ENCODE measurements around the gene AKR1C1. TPM values are rescaled to one million over a fixed set of nuclear protein-coding genes. Genes with fewer than 3 reads are reported as not detected.
"Not testable (repeated sequence)": the region's sequence is repeated elsewhere in the genome, so short reads cannot be mapped to it uniquely, and the experiment has no call there.

The AKR1C1 gene
- total RNA-seq, 1 donor from 2014 or later = 3.7 TPM

GRCh38 chr10:5023177-5023805, 60.1 kb downstream of the AKR1C1 start:
- Mint-ChIP-seq H3K4me1 (no peaks in the 10 kb centered on the region), H3K36me3 (ENCODE audit: low read depth) (peaks cover 7% of the 10 kb centered on the region), H3K27me3 (ENCODE audit: low read depth) (no peaks in the 10 kb centered on the region), H3K27ac (ENCODE audit: unreplicated experiment) (no peak overlapping the region), H3K9me3 (peaks cover 15% of the 10 kb centered on the region), H3K4me3 (no peak overlapping the region)
- DNase-seq (ENCODE audit: low read depth, low spot score) = no peak
- TF ChIP-seq, protein P1, sequence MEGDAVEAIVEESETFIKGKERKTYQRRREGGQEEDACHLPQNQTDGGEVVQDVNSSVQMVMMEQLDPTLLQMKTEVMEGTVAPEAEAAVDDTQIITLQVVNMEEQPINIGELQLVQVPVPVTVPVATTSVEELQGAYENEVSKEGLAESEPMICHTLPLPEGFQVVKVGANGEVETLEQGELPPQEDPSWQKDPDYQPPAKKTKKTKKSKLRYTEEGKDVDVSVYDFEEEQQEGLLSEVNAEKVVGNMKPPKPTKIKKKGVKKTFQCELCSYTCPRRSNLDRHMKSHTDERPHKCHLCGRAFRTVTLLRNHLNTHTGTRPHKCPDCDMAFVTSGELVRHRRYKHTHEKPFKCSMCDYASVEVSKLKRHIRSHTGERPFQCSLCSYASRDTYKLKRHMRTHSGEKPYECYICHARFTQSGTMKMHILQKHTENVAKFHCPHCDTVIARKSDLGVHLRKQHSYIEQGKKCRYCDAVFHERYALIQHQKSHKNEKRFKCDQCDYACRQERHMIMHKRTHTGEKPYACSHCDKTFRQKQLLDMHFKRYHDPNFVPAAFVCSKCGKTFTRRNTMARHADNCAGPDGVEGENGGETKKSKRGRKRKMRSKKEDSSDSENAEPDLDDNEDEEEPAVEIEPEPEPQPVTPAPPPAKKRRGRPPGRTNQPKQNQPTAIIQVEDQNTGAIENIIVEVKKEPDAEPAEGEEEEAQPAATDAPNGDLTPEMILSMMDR (conservative IDR thresholded peaks at IDR 0.05) = no peak

GRCh38 chr10:5025461-5025881, 62.3 kb downstream of the AKR1C1 start:
- DNase-seq (ENCODE audit: low read depth, low spot score); H3K27ac Mint-ChIP-seq (ENCODE audit: unreplicated experiment); H3K36me3 Mint-ChIP-seq (ENCODE audit: low read depth); H3K27me3 Mint-ChIP-seq (ENCODE audit: low read depth); H3K4me1 Mint-ChIP-seq; H3K4me3 Mint-ChIP-seq: not testable (repeated sequence)
- H3K9me3 Mint-ChIP-seq = peaks cover 25% of the 10 kb centered on the region

DNA sequence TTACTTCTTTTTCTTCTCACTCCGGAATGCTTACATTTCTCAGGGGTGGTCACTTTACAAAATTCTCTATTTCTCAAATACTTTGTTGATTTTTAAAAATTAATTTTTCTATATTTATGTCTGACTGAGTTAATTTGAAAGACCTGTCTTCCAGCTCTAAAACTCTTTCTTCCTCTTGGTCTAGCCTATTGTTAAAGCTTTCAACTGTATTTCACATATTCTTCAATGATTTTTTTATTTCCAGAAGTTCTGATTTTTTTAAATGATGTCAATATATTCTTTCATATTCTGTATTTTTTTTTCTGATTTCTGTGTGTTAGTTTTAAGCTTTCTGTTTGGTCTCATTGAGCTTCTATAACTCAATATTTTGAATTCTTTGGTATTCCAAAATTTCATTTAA, 67.8 kb downstream of the AKR1C1 start:
- TF ChIP-seq, protein P1 (conservative IDR thresholded peaks at IDR 0.05) = no peak
- Mint-ChIP-seq H3K4me3 (no peak overlapping the region), H3K27me3 (ENCODE audit: low read depth) (no peaks in the 10 kb centered on the region), H3K27ac (ENCODE audit: unreplicated experiment) (no peak overlapping the region), H3K9me3 (peaks cover 34% of the 10 kb centered on the region), H3K4me1 (no peaks in the 10 kb centered on the region), H3K36me3 (ENCODE audit: low read depth) (peaks cover 13% of the 10 kb centered on the region)
- no peak for DNase-seq (ENCODE audit: low read depth, low spot score)

DNA sequence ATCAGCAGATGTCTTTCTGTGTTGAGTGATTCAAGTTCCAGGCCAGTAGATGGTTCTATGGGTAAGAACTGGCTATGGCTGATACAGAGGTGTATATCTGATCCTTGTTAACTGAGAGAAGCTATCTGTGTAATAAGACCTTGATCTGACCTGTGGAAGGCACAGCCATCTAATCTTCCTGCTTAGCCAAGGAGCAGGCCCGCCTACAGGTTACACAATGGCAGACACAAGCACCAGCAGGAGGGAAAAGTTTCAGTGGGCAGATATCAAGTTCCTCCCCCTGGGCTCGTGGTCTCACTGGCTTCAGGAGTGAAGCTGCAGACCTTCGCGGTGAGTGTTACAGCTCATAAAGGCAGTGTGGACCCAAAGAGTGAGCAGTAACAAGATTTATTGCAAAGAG, 68.4 kb downstream of the AKR1C1 start:
- H3K27me3 Mint-ChIP-seq (ENCODE audit: low read depth); H3K27ac Mint-ChIP-seq (ENCODE audit: unreplicated experiment); H3K36me3 Mint-ChIP-seq (ENCODE audit: low read depth); DNase-seq (ENCODE audit: low read depth, low spot score); H3K4me3 Mint-ChIP-seq; H3K4me1 Mint-ChIP-seq: not testable (repeated sequence)
- H3K9me3 Mint-ChIP-seq = peaks cover 28% of the 10 kb centered on the region

DNA sequence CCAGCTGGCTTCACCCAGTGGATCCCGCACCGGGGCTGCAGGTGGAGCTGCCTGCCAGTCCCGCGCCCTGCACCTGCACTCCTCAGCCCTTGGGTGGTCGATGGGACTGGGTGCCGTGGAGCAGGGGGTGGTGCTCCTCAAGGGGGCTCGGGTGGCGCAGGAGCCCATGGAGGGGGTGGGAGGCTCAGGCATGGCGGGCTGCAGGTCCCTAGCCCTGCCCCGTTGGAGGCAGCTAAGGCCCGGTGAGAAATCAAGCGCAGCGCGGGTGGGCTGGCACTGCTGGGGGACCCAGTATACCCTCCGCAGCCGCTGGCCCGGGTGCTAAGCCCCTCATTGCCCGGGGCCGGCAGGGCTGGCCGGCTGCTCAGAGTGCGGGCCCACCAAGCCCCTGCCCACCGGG, 69.2 kb downstream of the AKR1C1 start:
- not testable (repeated sequence) for H3K27ac Mint-ChIP-seq (ENCODE audit: unreplicated experiment); DNase-seq (ENCODE audit: low read depth, low spot score); H3K36me3 Mint-ChIP-seq (ENCODE audit: low read depth); H3K27me3 Mint-ChIP-seq (ENCODE audit: low read depth); H3K4me3 Mint-ChIP-seq; H3K4me1 Mint-ChIP-seq
- peaks cover 27% of the 10 kb centered on the region for H3K9me3 Mint-ChIP-seq

Other genes starting within 250 kb of the AKR1C1 start
- gene AKR1E2, start 137.2 kb upstream of the AKR1C1 start, total RNA-seq = 3.9 and 5.1 TPM in 2 replicates
- 3.8 and 3.9 TPM in 2 replicates for gene AKR1C2, start 40.4 kb downstream of the AKR1C1 start, total RNA-seq
- 0.19 TPM in 1 of 2 replicates, not detected in the other for gene AKR1C3, start 131.0 kb downstream of the AKR1C1 start, total RNA-seq
- not detected in 2 replicates for gene AKR1C8, start 221.7 kb downstream of the AKR1C1 start, total RNA-seq
- gene AKR1C4, start 233.4 kb downstream of the AKR1C1 start, total RNA-seq = not detected in 2 replicates